HG02973 (cell line): ENCODE results near the gene CTSO.

Experiments
- ATAC-seq: cut with Tn5 transposase; IDR thresholded peaks from one replicate; pipeline ENCODE4 v1.9.1; 2021; ENCODE audit warnings: moderate library complexity; ENCODE audit not compliant: unreplicated experiment

The CTSO gene, protein sequence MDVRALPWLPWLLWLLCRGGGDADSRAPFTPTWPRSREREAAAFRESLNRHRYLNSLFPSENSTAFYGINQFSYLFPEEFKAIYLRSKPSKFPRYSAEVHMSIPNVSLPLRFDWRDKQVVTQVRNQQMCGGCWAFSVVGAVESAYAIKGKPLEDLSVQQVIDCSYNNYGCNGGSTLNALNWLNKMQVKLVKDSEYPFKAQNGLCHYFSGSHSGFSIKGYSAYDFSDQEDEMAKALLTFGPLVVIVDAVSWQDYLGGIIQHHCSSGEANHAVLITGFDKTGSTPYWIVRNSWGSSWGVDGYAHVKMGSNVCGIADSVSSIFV

GRCh38 chr4:155953151-155954117 is at the start of gene CTSO:
Gene CTSO, minus strand, starts transcription at chr4:155953866. Its CDS starts 19 bp downstream, at chr4:155953847.
- peak; percentile 95 for ATAC-seq

DNA sequence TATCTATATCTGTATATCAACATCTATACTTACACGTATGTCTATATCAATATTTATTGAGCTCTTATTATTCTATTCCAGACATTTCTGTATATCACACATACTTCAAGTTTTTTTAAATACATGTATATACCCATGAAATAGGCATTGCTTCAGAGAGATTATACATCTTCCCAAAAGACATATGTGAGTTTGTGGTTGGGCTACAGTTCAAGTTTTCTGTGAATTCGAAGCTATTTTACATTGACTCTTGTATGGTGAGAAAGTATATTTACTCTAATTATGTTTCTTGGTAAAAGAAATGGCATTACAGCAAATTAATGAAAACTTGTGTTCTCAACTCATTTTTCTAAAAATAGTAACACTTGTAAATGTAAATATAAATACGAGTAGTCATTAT is 46.8 kb upstream of the CTSO start:
- ATAC-seq, result no peak

GRCh38 chr4:155999725-156000124 is 46.1 kb upstream of the CTSO start:
- ATAC-seq, result no peak

- no peak for ATAC-seq
These were observed 41.4 kb upstream of the CTSO start for GRCh38 chr4:155995069-155995468.

DNA sequence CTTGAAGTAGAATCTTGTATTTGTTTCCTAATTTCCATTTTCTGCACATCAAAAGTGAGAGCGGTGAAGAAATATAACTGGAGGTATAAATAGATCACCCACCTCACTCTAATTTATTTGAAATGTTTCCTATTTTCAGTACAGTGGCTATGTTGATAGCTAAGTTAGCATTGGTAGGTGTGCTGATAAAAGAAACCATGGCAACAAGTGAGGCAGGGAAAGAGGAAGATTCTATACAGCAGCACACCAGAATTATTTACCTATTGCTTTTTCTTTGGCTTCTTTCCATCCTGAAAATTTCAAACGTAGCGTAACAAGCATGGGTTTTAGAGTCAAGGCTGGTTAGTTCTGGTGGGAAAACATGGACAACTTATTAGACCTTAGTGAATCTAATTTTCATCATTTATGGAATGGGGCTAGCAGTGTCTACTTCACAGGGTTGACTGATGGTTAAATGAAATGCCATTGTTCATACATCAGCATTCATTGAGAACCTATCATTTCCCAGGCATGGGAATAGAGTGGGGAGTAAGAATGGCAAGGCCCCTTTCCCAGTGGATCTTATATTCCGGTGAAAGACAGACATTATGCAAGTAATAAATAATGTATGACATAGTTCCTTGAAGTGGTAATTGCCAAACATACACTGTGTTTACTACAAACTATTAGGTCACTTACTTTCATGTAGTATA is 30.6 kb upstream of the CTSO start:
- no peak for ATAC-seq

- no peak for ATAC-seq
These were observed 29.2 kb upstream of the CTSO start for GRCh38 chr4:155982736-155983385.

GRCh38 chr4:155978810-155979209 is 25.1 kb upstream of the CTSO start:
- no peak for ATAC-seq

DNA sequence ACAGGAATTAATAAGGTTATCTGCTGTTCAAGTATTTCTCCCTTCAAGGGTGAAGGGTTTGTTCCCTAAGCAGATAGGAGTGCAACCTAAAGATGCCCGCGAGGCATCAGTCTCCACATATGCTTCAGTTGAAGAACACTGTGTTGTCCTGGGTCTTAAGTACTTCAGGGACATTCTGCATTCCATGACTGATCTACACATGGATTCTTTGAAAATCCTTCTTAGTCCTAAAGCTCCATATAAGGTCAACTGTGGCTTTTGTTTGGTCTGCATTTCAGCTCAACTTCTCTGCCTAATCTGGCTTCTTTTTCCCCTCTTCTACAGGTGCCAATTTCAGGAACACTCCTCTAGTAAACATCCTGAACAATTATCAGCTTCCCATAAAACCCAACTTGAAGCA is 21.8 kb upstream of the CTSO start:
- no peak for ATAC-seq

DNA sequence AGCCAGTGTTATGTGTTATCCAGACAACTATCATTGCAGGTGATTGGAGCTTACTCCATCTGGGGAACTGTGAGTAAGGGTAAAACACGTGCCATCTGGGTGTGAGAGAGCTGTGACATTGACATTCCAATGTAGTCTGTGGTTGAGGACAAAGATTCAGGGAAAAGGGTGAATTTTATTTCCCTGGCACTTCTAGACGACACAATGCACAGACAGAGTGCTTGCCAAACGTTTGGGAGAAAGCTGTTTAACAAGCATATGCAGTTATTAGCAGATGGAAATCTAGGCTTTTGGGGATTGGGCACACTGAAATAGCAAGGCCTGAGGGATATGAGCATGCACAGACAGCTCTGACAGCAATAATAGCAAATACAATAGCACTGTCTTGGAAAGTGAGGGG is 21.3 kb upstream of the CTSO start:
- no peak for ATAC-seq

- peak; percentile 98 for ATAC-seq
These were observed 20.7 kb upstream of the CTSO start for GRCh38 chr4:155974476-155974749.

- peak; percentile 19 for ATAC-seq
These were observed 20.2 kb upstream of the CTSO start for GRCh38 chr4:155973639-155974475.

- ATAC-seq, result no peak
These were observed 18.4 kb upstream of the CTSO start for GRCh38 chr4:155972098-155972497.

- ATAC-seq, result no peak
These were observed 13.2 kb upstream of the CTSO start for GRCh38 chr4:155966731-155967395.

DNA sequence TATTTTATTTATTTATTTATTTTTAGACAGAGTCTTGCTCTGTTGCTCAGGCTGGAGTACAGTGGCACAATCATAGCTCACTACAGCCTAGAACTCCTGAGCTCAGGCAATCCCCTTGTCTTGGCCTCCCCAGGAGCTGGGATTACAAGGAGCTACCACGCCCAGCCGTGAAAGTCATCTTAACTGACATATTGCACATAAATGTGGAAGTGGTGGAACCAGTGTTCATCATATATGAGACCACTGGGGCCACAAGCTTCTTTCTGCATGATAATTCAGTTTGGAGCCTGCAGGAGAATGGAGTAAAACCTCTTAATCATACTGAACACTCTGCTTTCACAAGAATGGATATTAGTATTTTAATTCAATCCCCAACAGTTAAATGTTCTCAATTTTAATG is 12.5 kb upstream of the CTSO start:
- ATAC-seq, result no peak

DNA sequence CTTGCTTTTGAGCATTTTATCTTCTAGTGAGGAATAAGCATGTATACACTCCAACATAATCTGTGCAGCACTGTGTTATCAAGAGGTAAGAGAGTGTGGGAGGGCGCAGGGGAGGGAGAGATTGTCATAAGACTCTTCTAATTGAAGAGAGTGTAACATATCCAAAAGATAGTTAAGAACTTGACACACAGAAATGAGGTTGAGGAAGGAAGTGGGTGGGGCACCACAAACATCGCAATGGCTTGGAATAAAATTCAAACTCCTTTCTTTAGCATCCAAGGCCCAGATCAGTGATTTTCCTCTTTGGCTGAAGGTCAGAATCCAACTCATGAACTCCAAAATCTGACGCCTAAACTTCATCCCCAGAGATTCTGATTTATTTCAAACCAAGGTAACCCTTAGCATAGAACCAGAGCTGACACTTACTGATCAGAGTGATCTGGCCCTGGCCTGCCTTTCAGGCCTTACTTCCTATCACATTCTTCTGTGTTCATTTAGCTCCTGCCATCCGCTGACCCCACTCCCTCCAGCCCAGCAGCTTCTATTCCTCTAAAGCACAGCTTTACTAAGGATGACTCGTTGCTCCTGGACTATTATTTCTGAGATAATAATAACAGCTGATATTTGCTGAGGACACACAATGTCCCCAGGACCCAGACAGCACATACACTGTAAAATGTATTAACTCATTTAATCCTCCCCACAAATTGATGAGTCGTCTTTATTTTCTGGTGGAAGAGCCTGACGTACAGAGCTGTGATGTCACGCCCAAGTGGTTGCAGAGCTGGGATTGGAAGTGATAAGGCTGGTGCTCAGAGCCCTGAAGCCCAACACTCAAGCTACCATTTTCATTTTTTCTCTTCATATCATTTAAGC is 10.6 kb upstream of the CTSO start:
- no peak for ATAC-seq

GRCh38 chr4:155962767-155963166 is 9.1 kb upstream of the CTSO start:
- ATAC-seq, result no peak

GRCh38 chr4:155961575-155961974 is 7.9 kb upstream of the CTSO start:
- ATAC-seq, result no peak

DNA sequence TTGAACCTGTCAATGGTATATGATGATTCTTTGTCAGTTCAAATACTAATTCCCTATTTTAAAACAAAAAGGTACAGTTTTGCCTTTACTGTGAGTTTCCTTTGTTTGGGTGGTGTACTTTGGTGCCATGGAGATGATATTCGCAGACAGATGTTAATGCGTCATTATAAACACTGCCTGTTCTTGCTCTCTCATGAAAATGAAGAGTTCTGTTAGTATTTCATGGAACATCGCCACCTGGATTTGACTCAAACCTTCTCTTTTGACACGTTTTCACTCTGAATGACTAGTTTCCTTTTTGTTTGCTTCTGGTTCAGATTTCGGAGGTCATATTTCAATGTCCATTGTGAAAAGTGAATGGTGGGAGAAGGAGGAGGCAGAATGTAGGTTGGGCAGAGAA is 6.9 kb upstream of the CTSO start:
- ATAC-seq, result no peak

GRCh38 chr4:155959417-155959816 is 5.8 kb upstream of the CTSO start:
- no peak for ATAC-seq
